ENCODE results near the gene MSGN1. TPM values are rescaled to one million over a fixed set of nuclear protein-coding genes. Genes with fewer than 3 reads are reported as not detected.
A peak's percentile ranks its signal among the peaks of the same experiment; 100 is the strongest.

MSGN1 gene
- total RNA-seq, 4 donors from 2014 or later = not detected

GRCh38 chr2:17830053-17831034, 14.1 kb downstream of the MSGN1 start:
- WGBS, 2 donors = 17 to 40% methylated on average over 1 to 36 of the region's 37 CpGs
- TF ChIP-seq CTCF (IDR thresholded peaks at IDR 0.05) = peak; percentile 77 to 91 (median 80)
- no peak for TF ChIP-seq POLR2A (IDR thresholded peaks at IDR 0.05)
- intact Hi-C loops (cut with DNase I) = no loop called here
- Histone ChIP-seq H3K27me3 (peaks cover 0 to 62% (median 0%) of the 10 kb centered on the region in 4 donors), H3K9me3 (no peaks in the 10 kb centered on the region), H3K4me1 (peaks cover 6 to 27% (median 14%) of the 10 kb centered on the region in 3 donors), H3K27ac (no peak overlapping the region), H3K4me3 (peak overlapping the region in 2 of 4 donors; percentile 15 to 52), H3K36me3 (no peaks in the 10 kb centered on the region)
- DNase-seq = no peak

GRCh38 chr2:17835516-17835915, 19.3 kb downstream of the MSGN1 start:
- Histone ChIP-seq H3K9me3 (no peaks in the 10 kb centered on the region), H3K4me1 (peaks cover 4 to 5% (median 5%) of the 10 kb centered on the region in 3 donors), H3K27me3 (peaks cover 0 to 39% (median 0%) of the 10 kb centered on the region in 4 donors), H3K27ac (no peak overlapping the region), H3K4me3 (no peak overlapping the region), H3K36me3 (no peaks in the 10 kb centered on the region)
- 50 to 88% methylated on average over 2 of the region's 2 CpGs for WGBS, 2 donors
- no peak for TF ChIP-seq POLR2A (IDR thresholded peaks at IDR 0.05)
- no peak for TF ChIP-seq CTCF (IDR thresholded peaks at IDR 0.05)
- intact Hi-C loops (cut with DNase I) = no loop called here
- no peak for DNase-seq

- intact Hi-C loops (cut with DNase I) = no loop called here
- Histone ChIP-seq H3K27ac (no peak overlapping the region), H3K9me3 (no peaks in the 10 kb centered on the region), H3K36me3 (no peaks in the 10 kb centered on the region), H3K27me3 (peaks cover 0 to 23% (median 0%) of the 10 kb centered on the region in 4 donors), H3K4me3 (no peak overlapping the region), H3K4me1 (no peaks in the 10 kb centered on the region)
- TF ChIP-seq POLR2A (IDR thresholded peaks at IDR 0.05) (no peak), CTCF (IDR thresholded peaks at IDR 0.05) (no peak)
- 84 to 93% methylated on average over 2 of the region's 2 CpGs for whole genome bisulfite sequencing, 2 donors
- no peak for DNase-seq
Observed at GRCh38 chr2:17839959-17840358, 23.7 kb downstream of the MSGN1 start.

- H3K27me3 ChIP-seq = peaks cover 0 to 26% (median 0%) of the 10 kb centered on the region in 4 donors
- intact Hi-C loops (cut with DNase I) = no loop called here
- DNase-seq = no peak
- no peak overlapping the region for H3K27ac ChIP-seq
- no peak overlapping the region for H3K4me3 ChIP-seq
- no peaks in the 10 kb centered on the region for H3K4me1 ChIP-seq
- H3K36me3 ChIP-seq = no peaks in the 10 kb centered on the region
- H3K9me3 ChIP-seq = no peaks in the 10 kb centered on the region
- TF ChIP-seq POLR2A (IDR thresholded peaks at IDR 0.05) (no peak), CTCF (IDR thresholded peaks at IDR 0.05) (no peak)
- WGBS, 2 donors = 90 to 92% methylated on average over 2 of the region's 2 CpGs
Observed at GRCh38 chr2:17843457-17843856, 27.2 kb downstream of the MSGN1 start.

GRCh38 chr2:17845806-17846205, 29.5 kb downstream of the MSGN1 start:
- no peak overlapping the region for H3K27ac ChIP-seq
- intact Hi-C loops (cut with DNase I) = no loop called here
- H3K4me1 ChIP-seq = no peaks in the 10 kb centered on the region

More at GRCh38 chr2:17845806-17846205, 29.5 kb downstream of the MSGN1 start:
- TF ChIP-seq POLR2A (IDR thresholded peaks at IDR 0.05) (no peak), CTCF (IDR thresholded peaks at IDR 0.05) (no peak)
- no peaks in the 10 kb centered on the region for H3K9me3 ChIP-seq
- H3K27me3 ChIP-seq = peaks cover 0 to 21% (median 0%) of the 10 kb centered on the region in 4 donors
- no peak for DNase-seq
- H3K4me3 ChIP-seq = no peak overlapping the region
- WGBS, 2 donors = 82 to 93% methylated on average over 7 of the region's 7 CpGs
- no peaks in the 10 kb centered on the region for H3K36me3 ChIP-seq

Data from esophagus squamous epithelium (tissue), 5 donors.